HepG2 (cell line): ENCODE measurements around the gene AGAP1. TPM values are rescaled to one million over a fixed set of nuclear protein-coding genes. Genes with fewer than 3 reads are reported as not detected.

ENCODE experiments used
- ARID2 ChIP-seq: sonication (generic); formaldehyde crosslinking; IDR thresholded peaks from 2 replicates; pipeline ENCODE4 v1.8.1; 2022; ENCODE audit warnings: mild to moderate bottlenecking, missing genetic modification reagents, borderline replicate concordance
- CBX1 ChIP-seq: IDR thresholded peaks from one replicate; pipeline ENCODE4 v1.6.1; 2016; ENCODE audit warnings: antibody characterized with exemption, low read depth
- ERF ChIP-seq: IDR thresholded peaks from 2 replicates; pipeline ENCODE4 v1.6.1; 2018; ENCODE audit warnings: missing biosample characterization, missing genetic modification reagents
- ETV6 ChIP-seq: sonication (generic); formaldehyde crosslinking; conservative IDR thresholded peaks from 2 replicates; pipeline ENCODE4 v1.4.0; 2020; ENCODE audit warnings: missing genetic modification reagents
- FOXJ3 ChIP-seq: sonication (generic); formaldehyde crosslinking; IDR thresholded peaks from 2 replicates; pipeline ENCODE4 v1.4.0; 2020; ENCODE audit warnings: missing genetic modification reagents, mild to moderate bottlenecking, borderline replicate concordance
- GZF1 ChIP-seq: sonication (generic); formaldehyde crosslinking; IDR thresholded peaks from 2 replicates; pipeline ENCODE4 v1.5.1; 2020; ENCODE audit warnings: mild to moderate bottlenecking, missing genetic modification reagents
- KAT2B ChIP-seq: fragments of 150-350 bp; IDR thresholded peaks from 2 replicates; pipeline ENCODE4 v1.6.1; 2014; ENCODE audit warnings: low read depth, low read length, borderline replicate concordance
- NR3C1 ChIP-seq: sonication (generic); formaldehyde crosslinking; IDR thresholded peaks from 2 replicates; pipeline ENCODE4 v1.4.0; 2020; ENCODE audit warnings: missing genetic modification reagents
- PHF21A ChIP-seq: sonication (generic); formaldehyde crosslinking; IDR thresholded peaks from 2 replicates; pipeline ENCODE4 v1.5.0; 2020; ENCODE audit warnings: mild to moderate bottlenecking, missing genetic modification reagents
- SKI ChIP-seq: fragments of 450-650 bp; IDR thresholded peaks from one replicate; pipeline ENCODE4 v1.6.1; 2018; ENCODE audit warnings: mild to moderate bottlenecking; ENCODE audit not compliant: partially characterized antibody
- SOX6 ChIP-seq, 2 experiments: fragments of 450-650 bp in 1 of 2; sonication (generic) in 1 of 2; formaldehyde crosslinking in 1 of 2; IDR thresholded peaks; 2 replicates each; pipeline versions ENCODE4 v1.4.0 to v1.6.1; 2017 to 2020; ENCODE audit warnings: antibody characterized with exemption in 1 of 2, mild to moderate bottlenecking in 1 of 2, missing genetic modification reagents in 1 of 2
- SP2 ChIP-seq: sonication (generic); formaldehyde crosslinking; IDR thresholded peaks from 2 replicates; pipeline ENCODE4 v1.5.1; 2020; ENCODE audit warnings: mild to moderate bottlenecking, missing genetic modification reagents
- ZNF724P ChIP-seq: sonication (generic); formaldehyde crosslinking; IDR thresholded peaks from 2 replicates; pipeline ENCODE4 v1.8.0; 2022; ENCODE audit warnings: missing genetic modification reagents, borderline replicate concordance
- ZNF790 ChIP-seq: sonication (generic); formaldehyde crosslinking; IDR thresholded peaks from 2 replicates; pipeline ENCODE4 v1.8.0; 2022; ENCODE audit warnings: missing genetic modification reagents, mild to moderate bottlenecking, borderline replicate concordance
- ZSCAN12 ChIP-seq: sonication (generic); formaldehyde crosslinking; IDR thresholded peaks from 2 replicates; pipeline ENCODE4 v1.9.0; 2021; ENCODE audit warnings: mild to moderate bottlenecking, missing genetic modification reagents
- polyA plus RNA-seq, 8 experiments: library from polyadenylated mRNA; depleted of rRNA in 3 of 8; stranded (reverse) in 7 of 8; unstranded in 1 of 8; fragments of >200 nt; fragmentation: Illumina TruSeq in 4 of 8; extraction: Trizol in 4 of 8; gene quantifications; 2 replicates each; pipeline versions ENCODE4 v1.2.1 to v1.2.3, GENCODE V29; 2011 to 2016; ENCODE audit warnings: low read depth in 4 of 8, missing spikeins in 1 of 8, mixed read lengths in 1 of 8; ENCODE audit not compliant: insufficient read depth in 1 of 8
- total RNA-seq, 5 experiments: library from RNA; depleted of rRNA; stranded (reverse); fragments of >200 nt; fragmentation: Illumina TruSeq; extraction: Trizol; gene quantifications; 2 replicates each; pipeline ENCODE4 v1.2.3, GENCODE V29; 2016; ENCODE audit warnings: low read depth in 1 of 5
- TF ChIP-seq, protein P1 (sequence below): sonication (generic); formaldehyde crosslinking; IDR thresholded peaks from 2 replicates; pipeline ENCODE4 v1.5.0; 2020; ENCODE audit warnings: missing genetic modification reagents
- TF ChIP-seq, protein P2 (sequence below): sonication (generic); formaldehyde crosslinking; IDR thresholded peaks from 2 replicates; pipeline ENCODE4 v1.4.0; 2020; ENCODE audit warnings: missing genetic modification reagents, borderline replicate concordance
- TF ChIP-seq, protein P3 (sequence below): sonication (generic); formaldehyde crosslinking; IDR thresholded peaks from one replicate; pipeline ENCODE4 v1.5.1; 2020; ENCODE audit warnings: mild to moderate bottlenecking, missing genetic modification reagents; ENCODE audit errors: not compliant biosample characterization

AGAP1 gene
- total and polyA plus RNA-seq, 2 of the 13 experiments (the other 11 are each of a cell fraction or from before 2014, with no cell fraction given): 21.2 to 32.7 TPM

DNA sequence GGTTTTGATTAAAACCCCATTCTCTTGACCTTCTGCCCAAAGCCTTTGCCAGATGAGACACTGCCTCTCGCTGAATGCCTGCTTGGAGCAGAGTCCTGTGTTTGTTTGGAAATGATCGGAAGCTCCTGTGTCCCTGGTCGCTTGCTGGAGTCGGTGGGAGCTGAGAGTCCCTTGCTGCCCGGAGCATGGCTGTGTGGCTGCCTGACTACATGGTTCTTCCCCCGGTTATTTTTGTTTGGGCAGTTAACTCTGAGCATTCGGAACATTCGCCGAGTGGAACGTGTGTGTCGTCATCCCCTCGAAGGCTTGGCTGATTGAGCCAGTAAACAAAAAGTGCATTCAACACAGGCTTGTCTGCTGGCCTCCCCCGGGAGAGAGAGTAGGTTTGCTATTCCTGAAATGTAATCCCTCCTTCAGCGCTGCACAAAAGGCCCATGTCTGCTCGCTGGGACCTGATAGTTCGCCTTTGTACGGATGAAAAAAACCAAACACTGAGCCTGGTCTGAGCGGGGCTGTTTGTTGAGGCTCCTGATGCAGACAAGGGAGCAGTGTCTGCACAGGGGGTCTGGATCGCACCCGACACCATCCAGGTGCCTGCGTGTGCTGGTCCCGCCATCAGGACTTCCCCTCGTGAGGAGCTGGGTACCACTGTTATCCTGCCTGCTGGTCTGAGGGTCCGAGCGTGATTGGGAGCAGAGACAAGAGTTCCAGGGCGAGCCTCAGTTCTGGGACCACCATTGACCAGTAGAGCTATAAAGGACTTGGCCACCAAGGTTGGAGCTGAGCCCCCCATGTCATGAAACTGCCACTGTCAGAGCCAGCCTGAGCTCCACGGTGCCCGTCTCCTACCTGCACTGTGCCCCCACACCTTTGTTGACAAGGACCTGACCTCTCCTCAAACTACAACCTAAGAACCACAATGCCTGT is 83.8 kb downstream of the AGAP1 start (continued):
- TF ChIP-seq SOX6 (IDR thresholded peaks at IDR 0.05) (no peak), SOX6 (CRISPR knock-in tag; IDR thresholded peaks at IDR 0.05) (peak; percentile 80; the same call in 1 of the 2 replicates), KAT2B (no peak), ERF (CRISPR knock-in tag) (peak; percentile 22; the same call in 1 of the 2 replicates), NR3C1 (CRISPR knock-in tag) (no peak), ZSCAN12 (CRISPR knock-in tag) (no peak), ETV6 (CRISPR knock-in tag) (no peak), ARID2 (CRISPR knock-in tag) (no peak; the same call in 1 of the 2 replicates), ZNF790 (CRISPR knock-in tag) (no peak), PHF21A (peak; percentile 69), SKI (no peak), FOXJ3 (CRISPR knock-in tag) (no peak), GZF1 (CRISPR knock-in tag) (no peak), CBX1 (no peak), ZNF724P (no peak), SP2 (CRISPR knock-in tag) (no peak)
- TF ChIP-seq, protein P1, sequence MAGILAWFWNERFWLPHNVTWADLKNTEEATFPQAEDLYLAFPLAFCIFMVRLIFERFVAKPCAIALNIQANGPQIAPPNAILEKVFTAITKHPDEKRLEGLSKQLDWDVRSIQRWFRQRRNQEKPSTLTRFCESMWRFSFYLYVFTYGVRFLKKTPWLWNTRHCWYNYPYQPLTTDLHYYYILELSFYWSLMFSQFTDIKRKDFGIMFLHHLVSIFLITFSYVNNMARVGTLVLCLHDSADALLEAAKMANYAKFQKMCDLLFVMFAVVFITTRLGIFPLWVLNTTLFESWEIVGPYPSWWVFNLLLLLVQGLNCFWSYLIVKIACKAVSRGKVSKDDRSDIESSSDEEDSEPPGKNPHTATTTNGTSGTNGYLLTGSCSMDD (CRISPR knock-in tag): no peak
- TF ChIP-seq, protein P2, sequence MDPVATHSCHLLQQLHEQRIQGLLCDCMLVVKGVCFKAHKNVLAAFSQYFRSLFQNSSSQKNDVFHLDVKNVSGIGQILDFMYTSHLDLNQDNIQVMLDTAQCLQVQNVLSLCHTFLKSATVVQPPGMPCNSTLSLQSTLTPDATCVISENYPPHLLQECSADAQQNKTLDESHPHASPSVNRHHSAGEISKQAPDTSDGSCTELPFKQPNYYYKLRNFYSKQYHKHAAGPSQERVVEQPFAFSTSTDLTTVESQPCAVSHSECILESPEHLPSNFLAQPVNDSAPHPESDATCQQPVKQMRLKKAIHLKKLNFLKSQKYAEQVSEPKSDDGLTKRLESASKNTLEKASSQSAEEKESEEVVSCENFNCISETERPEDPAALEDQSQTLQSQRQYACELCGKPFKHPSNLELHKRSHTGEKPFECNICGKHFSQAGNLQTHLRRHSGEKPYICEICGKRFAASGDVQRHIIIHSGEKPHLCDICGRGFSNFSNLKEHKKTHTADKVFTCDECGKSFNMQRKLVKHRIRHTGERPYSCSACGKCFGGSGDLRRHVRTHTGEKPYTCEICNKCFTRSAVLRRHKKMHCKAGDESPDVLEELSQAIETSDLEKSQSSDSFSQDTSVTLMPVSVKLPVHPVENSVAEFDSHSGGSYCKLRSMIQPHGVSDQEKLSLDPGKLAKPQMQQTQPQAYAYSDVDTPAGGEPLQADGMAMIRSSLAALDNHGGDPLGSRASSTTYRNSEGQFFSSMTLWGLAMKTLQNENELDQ (CRISPR knock-in tag): no peak
- TF ChIP-seq, protein P3, sequence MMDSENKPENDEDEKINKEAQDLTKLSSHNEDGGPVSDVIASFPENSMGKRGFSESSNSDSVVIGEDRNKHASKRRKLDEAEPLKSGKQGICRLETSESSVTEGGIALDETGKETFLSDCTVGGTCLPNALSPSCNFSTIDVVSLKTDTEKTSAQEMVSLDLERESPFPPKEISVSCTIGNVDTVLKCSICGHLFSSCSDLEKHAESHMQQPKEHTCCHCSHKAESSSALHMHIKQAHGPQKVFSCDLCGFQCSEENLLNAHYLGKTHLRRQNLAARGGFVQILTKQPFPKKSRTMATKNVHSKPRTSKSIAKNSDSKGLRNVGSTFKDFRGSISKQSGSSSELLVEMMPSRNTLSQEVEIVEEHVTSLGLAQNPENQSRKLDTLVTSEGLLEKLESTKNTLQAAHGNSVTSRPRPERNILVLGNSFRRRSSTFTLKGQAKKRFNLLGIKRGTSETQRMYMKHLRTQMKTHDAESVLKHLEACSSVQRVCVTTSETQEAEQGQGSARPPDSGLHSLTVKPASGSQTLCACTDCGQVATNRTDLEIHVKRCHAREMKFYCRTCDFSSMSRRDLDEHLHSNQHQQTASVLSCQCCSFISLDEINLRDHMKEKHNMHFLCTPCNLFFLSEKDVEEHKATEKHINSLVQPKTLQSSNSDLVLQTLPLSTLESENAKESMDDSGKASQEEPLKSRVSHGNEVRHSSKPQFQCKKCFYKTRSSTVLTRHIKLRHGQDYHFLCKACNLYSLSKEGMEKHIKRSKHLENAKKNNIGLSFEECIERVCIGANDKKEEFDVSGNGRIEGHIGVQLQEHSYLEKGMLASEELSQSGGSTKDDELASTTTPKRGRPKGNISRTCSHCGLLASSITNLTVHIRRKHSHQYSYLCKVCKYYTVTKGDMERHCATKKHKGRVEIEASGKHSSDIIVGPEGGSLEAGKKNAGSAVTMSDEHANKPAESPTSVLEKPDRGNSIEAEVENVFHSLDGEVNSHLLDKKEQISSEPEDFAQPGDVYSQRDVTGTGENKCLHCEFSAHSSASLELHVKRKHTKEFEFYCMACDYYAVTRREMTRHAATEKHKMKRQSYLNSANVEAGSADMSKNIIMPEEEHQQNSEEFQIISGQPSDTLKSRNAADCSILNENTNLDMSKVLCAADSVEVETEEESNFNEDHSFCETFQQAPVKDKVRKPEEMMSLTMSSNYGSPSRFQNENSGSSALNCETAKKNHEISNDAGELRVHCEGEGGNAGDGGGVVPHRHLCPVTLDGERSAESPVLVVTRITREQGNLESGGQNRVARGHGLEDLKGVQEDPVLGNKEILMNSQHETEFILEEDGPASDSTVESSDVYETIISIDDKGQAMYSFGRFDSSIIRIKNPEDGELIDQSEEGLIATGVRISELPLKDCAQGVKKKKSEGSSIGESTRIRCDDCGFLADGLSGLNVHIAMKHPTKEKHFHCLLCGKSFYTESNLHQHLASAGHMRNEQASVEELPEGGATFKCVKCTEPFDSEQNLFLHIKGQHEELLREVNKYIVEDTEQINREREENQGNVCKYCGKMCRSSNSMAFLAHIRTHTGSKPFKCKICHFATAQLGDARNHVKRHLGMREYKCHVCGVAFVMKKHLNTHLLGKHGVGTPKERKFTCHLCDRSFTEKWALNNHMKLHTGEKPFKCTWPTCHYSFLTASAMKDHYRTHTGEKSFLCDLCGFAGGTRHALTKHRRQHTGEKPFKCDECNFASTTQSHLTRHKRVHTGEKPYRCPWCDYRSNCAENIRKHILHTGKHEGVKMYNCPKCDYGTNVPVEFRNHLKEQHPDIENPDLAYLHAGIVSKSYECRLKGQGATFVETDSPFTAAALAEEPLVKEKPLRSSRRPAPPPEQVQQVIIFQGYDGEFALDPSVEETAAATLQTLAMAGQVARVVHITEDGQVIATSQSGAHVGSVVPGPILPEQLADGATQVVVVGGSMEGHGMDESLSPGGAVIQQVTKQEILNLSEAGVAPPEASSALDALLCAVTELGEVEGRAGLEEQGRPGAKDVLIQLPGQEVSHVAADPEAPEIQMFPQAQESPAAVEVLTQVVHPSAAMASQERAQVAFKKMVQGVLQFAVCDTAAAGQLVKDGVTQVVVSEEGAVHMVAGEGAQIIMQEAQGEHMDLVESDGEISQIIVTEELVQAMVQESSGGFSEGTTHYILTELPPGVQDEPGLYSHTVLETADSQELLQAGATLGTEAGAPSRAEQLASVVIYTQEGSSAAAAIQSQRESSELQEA (CRISPR knock-in tag): no peak
